Bladder microvascular endothelial cell (primary cell): ENCODE data around the gene POLR2H. TPM values are rescaled to one million over a fixed set of nuclear protein-coding genes. Genes with fewer than 3 reads are reported as not detected.

Experiments
- total RNA-seq: library from RNA; depleted of rRNA; stranded (reverse); fragments of >200 nt; gene quantifications from 2 replicates; pipeline ENCODE4 v1.2.3, GENCODE V29; 2014

The POLR2H gene
- 74.5 and 97.8 TPM in 2 replicates for total RNA-seq

DNA sequence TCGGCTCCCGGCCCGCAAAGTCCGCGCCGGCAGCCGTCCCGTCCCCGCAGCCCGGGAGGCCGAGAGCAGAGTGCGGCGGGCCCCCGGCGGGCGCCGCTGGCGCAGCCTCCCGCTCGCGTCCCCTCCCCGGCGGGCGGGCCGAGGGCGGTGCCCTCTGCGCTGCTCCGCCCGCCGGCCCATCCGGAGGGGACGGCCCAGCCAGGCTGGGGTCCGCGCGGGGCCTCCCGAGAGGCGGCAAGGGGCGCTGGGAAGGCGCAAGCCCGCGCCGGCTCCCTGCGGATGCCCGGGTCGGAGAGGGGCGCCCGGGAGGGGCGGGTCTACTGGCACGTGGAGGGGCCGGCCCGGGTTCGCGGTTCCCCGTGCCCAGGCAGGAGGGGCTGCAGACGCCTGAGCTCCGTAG is at the start of gene POLR2H, which contains the start of gene CLCN2:
TSS of gene POLR2H (plus strand) at position 179 of the 400 bp plus-strand sequence. CDS start 1,783 bp downstream, outside the sequence.
TSS of gene CLCN2 (minus strand) at position 74 of the 400 bp plus-strand sequence. CDS start 126 bp downstream, outside the sequence.

DNA sequence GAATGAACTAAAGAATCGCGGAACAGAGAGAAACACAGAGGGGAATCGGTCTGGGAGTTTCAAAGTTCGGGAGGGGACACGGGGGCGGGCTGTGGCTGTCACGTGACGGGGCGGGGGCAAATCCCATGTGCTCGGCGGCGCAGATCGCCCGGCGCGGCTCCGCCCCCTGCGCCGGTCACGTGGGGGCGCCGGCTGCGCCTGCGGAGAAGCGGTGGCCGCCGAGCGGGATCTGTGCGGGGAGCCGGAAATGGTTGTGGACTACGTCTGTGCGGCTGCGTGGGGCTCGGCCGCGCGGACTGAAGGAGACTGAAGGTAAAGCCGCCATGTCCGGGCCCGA is 47.2 kb upstream of the POLR2H start, which contains the start of gene EIF4G1:
TSS of gene EIF4G1 (plus strand) at position 244 of the 337 bp plus-strand sequence. CDS start 1,191 bp downstream, outside the sequence.

DNA sequence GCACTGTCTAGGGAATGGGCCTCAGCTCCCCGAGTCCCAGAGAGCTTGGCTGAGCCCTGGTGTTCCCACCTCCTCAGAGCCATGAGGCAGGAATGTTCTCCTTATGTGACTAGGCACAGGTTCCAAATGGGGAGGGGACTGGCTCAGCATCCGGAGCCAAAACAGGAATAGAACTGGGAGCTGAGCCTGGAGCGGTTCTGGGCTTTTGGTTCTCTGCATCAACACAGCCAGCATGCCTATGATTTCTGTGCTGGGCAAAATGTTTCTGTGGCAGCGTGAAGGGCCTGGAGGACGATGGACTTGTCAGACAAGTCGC is 24.2 kb upstream of the POLR2H start, which contains the start of gene FAM131A:
TSS of gene FAM131A (plus strand) at position 202 of the 316 bp plus-strand sequence. CDS start at position 233, 31 bp downstream.

DNA sequence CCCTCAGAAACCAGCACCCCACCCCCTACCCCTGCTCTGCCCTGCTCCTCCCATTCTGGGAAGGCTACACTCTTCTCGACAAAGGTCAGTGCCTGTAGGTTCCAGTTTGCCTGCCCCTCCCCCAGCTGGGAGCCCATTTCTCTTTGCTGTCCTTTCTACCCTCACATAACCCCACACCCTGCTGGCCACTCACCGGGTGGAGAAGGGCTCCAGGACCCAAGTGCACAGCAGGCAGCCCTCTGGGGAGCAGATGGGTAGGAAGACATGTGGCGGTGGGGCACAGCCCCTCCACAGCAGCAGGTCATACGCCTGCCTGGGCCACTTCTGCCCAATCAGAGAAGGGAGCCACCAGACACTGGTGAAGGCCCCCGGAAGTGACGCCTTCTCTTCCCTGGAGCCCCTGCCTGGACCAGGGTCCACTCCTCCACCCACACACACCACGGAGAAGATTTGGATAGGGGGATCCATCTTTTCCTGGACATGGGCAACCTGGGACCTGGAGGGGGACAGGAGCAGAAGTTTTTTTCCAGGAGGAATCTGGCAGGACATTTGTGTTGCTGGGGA is 16.5 kb downstream of the POLR2H start, which contains the start of gene THPO:
TSS of gene THPO (minus strand) at position 326 of the 564 bp plus-strand sequence. CDS start 1,948 bp downstream, outside the sequence.

DNA sequence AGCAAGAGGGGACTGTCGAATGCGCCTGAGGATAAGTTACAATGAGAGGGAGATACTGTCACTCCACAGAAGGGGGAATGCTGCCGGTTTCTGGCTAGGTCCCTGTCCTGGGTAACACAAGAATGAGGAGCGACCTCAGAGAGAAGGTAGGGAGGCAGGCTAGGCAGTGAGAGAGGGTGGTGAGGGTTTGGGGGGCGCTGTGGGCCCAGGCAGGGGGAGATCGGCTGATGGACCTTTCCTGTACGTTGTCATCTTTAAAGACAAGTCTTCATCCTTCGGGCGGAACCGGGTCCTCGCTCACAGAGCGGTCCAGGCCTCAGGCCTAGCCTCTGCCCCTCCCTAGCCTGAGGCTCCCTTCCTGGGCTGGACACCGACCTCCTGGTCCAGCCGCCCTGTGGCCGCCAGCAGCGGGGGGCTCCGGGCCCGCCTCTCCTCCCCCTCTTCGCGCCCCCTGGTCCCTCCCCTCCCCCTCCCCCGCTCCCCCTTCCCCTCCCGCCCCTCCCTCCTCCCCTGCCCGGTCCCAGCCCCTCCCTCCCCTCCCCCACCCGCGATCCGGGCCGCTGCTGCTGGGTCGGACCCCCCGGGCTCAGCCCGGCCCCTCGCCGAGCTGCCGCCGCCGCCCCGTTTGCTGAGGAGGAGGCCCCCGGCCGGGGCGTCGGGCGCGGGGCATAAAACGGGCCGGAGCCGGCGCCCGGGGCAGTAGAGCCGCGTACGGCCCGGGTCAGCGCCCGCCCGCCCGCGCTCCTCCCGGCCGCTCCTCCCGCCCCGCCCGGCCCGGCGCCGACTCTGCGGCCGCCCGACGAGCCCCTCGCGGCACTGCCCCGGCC is 18.1 kb downstream of the POLR2H start, which contains the start of gene CHRD:
TSS of gene CHRD (plus strand) at position 697 of the 827 bp plus-strand sequence. CDS start 265 bp downstream, outside the sequence.

Other genes starting within 250 kb of the POLR2H start
- gene EIF2B5, start 226.4 kb upstream of the POLR2H start, total RNA-seq, result 31.7 and 50.0 TPM in 2 replicates
- 15.9 and 28.8 TPM in 2 replicates for gene DVL3, start 206.3 kb upstream of the POLR2H start, total RNA-seq
- 396 and 554 TPM in 2 replicates for gene AP2M1, start 186.9 kb upstream of the POLR2H start, total RNA-seq
- gene ABCF3, start 175.5 kb upstream of the POLR2H start, total RNA-seq, result 38.5 and 54.1 TPM in 2 replicates
- 0.13 TPM in 1 of 2 replicates, not detected in the other for gene VWA5B2, start 132.1 kb upstream of the POLR2H start, total RNA-seq
- gene ALG3, start 112.7 kb upstream of the POLR2H start, total RNA-seq, result 14.6 and 43.5 TPM in 2 replicates
- 3.2 and 3.4 TPM in 2 replicates for gene EEF1AKMT4, start 112.0 kb upstream of the POLR2H start, total RNA-seq
- gene CAMK2N2, start 100.2 kb upstream of the POLR2H start, total RNA-seq, result 0.13 TPM in 1 of 2 replicates, not detected in the other
- gene ECE2, start 85.7 kb upstream of the POLR2H start, total RNA-seq, result not detected in 2 replicates
- gene PSMD2, start 62.5 kb upstream of the POLR2H start, total RNA-seq, result 371 and 561 TPM in 2 replicates
- gene EIF4G1, start 47.1 kb upstream of the POLR2H start, total RNA-seq, result 301 and 661 TPM in 2 replicates
- gene FAM131A, start 24.1 kb upstream of the POLR2H start, total RNA-seq, result 16.4 and 43.0 TPM in 2 replicates
- 1.3 and 2.6 TPM in 2 replicates for gene CLCN2, start 105 bp upstream of the POLR2H start, total RNA-seq
- gene THPO, start 16.5 kb downstream of the POLR2H start, total RNA-seq, result not detected in 2 replicates
- 0.16 and 0.69 TPM in 2 replicates for gene CHRD, start 18.3 kb downstream of the POLR2H start, total RNA-seq
- gene EPHB3, start 200.1 kb downstream of the POLR2H start, total RNA-seq, result under 0.01 TPM in 2 replicates